IMR-90 (cell line): Measurements from ENCODE around the gene DNAJA4. TPM values are rescaled to one million over a fixed set of nuclear protein-coding genes. Genes with fewer than 3 reads are reported as not detected.

Experiments
- ATAC-seq: fragments of 200-7000 bp; cut with Tn5 transposase; 2 replicates; pipeline ENCODE4 v1.9.1; 2020; ENCODE audit warnings: low read depth, mild to moderate bottlenecking, moderate library complexity
- BruUV-seq: library from RNA; stranded (reverse); fragments of 400-500 nt; replicated peaks from 2 replicates; lab custom pipeline; 2021; lab: Mats Ljungman, UMichigan
- CTCF ChIA-PET: fragments of 300-600 bp; formaldehyde crosslinking; extraction: SDS; loops from one replicate; lab custom pipeline; 2021; ENCODE audit warnings: antibody characterized with exemption; lab: Yijun Ruan, JAX
- POLR2A ChIA-PET: fragments of 300-600 bp; sonication (Branson Sonifier 250); formaldehyde crosslinking; loops from one replicate; lab custom pipeline; 2022; ENCODE audit warnings: antibody characterized with exemption; ENCODE audit not compliant: unreplicated experiment; lab: Charles Lee
- DNase-seq: peaks from one replicate; pipeline ENCODE4 v3.0.0; 2013
- H2AFZ ChIP-seq: replicated peaks from 2 replicates; pipeline ENCODE3; 2013; ENCODE audit warnings: low read length, mild to moderate bottlenecking; ENCODE audit not compliant: poor library complexity
- H2AK5ac ChIP-seq: 2 replicates; pipeline ENCODE4 v1.6.1; 2013; ENCODE audit warnings: low read depth, low read length, inconsistent platforms
- H2AK9ac ChIP-seq: replicated peaks from 2 replicates; pipeline ENCODE3; 2013; ENCODE audit warnings: mild to moderate bottlenecking, low read depth, low read length, moderate library complexity; ENCODE audit not compliant: poor library complexity
- H2BK120ac ChIP-seq: 2 replicates; pipeline ENCODE4 v1.6.1; 2013; ENCODE audit warnings: low read depth, low read length, inconsistent platforms
- H2BK15ac ChIP-seq: 3 replicates; pipeline ENCODE4 v1.6.1; 2013; ENCODE audit warnings: low read depth, low read length, inconsistent platforms
- H2BK20ac ChIP-seq: 2 replicates; pipeline ENCODE4 v1.6.1; 2013; ENCODE audit warnings: low read depth, mild to moderate bottlenecking, inconsistent platforms, low read length, moderate library complexity
- H2BK5ac ChIP-seq: 2 replicates; pipeline ENCODE4 v1.6.1; 2013; ENCODE audit warnings: mild to moderate bottlenecking, low read depth, low read length, inconsistent platforms; ENCODE audit not compliant: poor library complexity, severe bottlenecking
- H3K14ac ChIP-seq: replicated peaks from 2 replicates; pipeline ENCODE4 v1.6.1; 2013; ENCODE audit warnings: low read depth, low read length, inconsistent platforms
- H3K18ac ChIP-seq: 2 replicates; pipeline ENCODE4 v1.6.1; 2013; ENCODE audit warnings: low read depth, low read length, control low read depth
- H3K23ac ChIP-seq: 2 replicates; pipeline ENCODE4 v1.6.1; 2013; ENCODE audit warnings: low read depth, low read length, inconsistent platforms
- H3K27ac ChIP-seq: 2 replicates; pipeline ENCODE4 v1.5.1; 2013; ENCODE audit warnings: mild to moderate bottlenecking, control low read depth, low read length; ENCODE audit not compliant: insufficient read depth
- H3K27me3 ChIP-seq: 2 replicates; pipeline ENCODE4 v1.6.1; 2013; ENCODE audit warnings: low read length; ENCODE audit not compliant: control insufficient read depth, insufficient read depth
- H3K36me3 ChIP-seq: 2 replicates; pipeline ENCODE4 v1.6.1; 2013; ENCODE audit warnings: low read length, mixed read lengths; ENCODE audit not compliant: control insufficient read depth, insufficient read depth
- H3K4ac ChIP-seq: 2 replicates; pipeline ENCODE4 v1.6.1; 2013; ENCODE audit warnings: low read depth, low read length, inconsistent platforms
- H3K4me1 ChIP-seq: 2 replicates; pipeline ENCODE4 v1.6.1; 2013; ENCODE audit warnings: low read length, mixed read lengths; ENCODE audit not compliant: control insufficient read depth, insufficient read depth
- H3K4me2 ChIP-seq: 2 replicates; pipeline ENCODE4 v1.6.1; 2013; ENCODE audit warnings: low read depth, mild to moderate bottlenecking, control low read depth, low read length, moderate library complexity
- H3K4me3 ChIP-seq: 2 replicates; pipeline ENCODE4 v1.5.1; 2013; ENCODE audit warnings: low read depth, mild to moderate bottlenecking, control low read depth, low read length, moderate library complexity; ENCODE audit not compliant: insufficient read depth
- H3K56ac ChIP-seq: 2 replicates; pipeline ENCODE4 v1.6.1; 2013; ENCODE audit warnings: low read length, inconsistent platforms; ENCODE audit not compliant: insufficient read depth; ENCODE audit errors: extremely low read depth
- H3K79me1 ChIP-seq, 2 experiments: 2 replicates each; pipeline ENCODE4 v1.6.1; 2013; ENCODE audit warnings: low read length in 2 of 2, inconsistent platforms in 1 of 2, low read depth in 1 of 2
- H3K9ac ChIP-seq: 2 replicates; pipeline ENCODE4 v1.6.1; 2013; ENCODE audit warnings: low read depth, low read length, control low read depth
- H3K9me1 ChIP-seq: 2 replicates; pipeline ENCODE4 v1.6.1; 2013; ENCODE audit warnings: low read length, inconsistent platforms; ENCODE audit not compliant: insufficient read depth
- H3K9me3 ChIP-seq: 2 replicates; pipeline ENCODE4 v1.6.1; 2013; ENCODE audit warnings: low read length; ENCODE audit not compliant: control insufficient read depth, insufficient read depth
- H4K20me1 ChIP-seq: 2 replicates; pipeline ENCODE4 v1.6.1; 2013; ENCODE audit warnings: low read length, inconsistent platforms; ENCODE audit not compliant: insufficient read depth
- H4K5ac ChIP-seq: 2 replicates; pipeline ENCODE4 v1.6.1; 2013; ENCODE audit warnings: mild to moderate bottlenecking, low read depth, low read length, control low read depth
- H4K8ac ChIP-seq, 2 experiments: 2 replicates each; pipeline ENCODE4 v1.6.1; 2013; ENCODE audit warnings: low read depth in 2 of 2, low read length in 2 of 2, control low read depth in 1 of 2, inconsistent platforms in 1 of 2
- H4K91ac ChIP-seq: 2 replicates; pipeline ENCODE4 v1.6.1; 2013; ENCODE audit warnings: low read depth, low read length, inconsistent platforms; ENCODE audit not compliant: insufficient read depth
- BHLHE40 ChIP-seq: fragments of 150-350 bp; IDR thresholded peaks from 2 replicates; pipeline ENCODE4 v1.6.1; 2016; ENCODE audit warnings: mild to moderate bottlenecking, low read depth, low read length
- CEBPB ChIP-seq: IDR thresholded peaks from 2 replicates; pipeline ENCODE4 v1.6.1; 2012; ENCODE audit warnings: low read depth, low read length, improper control_type of control experiment
- CHD1 ChIP-seq: IDR thresholded peaks from 2 replicates; pipeline ENCODE4 v1.6.1; 2012; ENCODE audit warnings: low read depth, low read length, improper control_type of control experiment
- CTCF ChIP-seq: conservative IDR thresholded peaks from 2 replicates; pipeline ENCODE4 v1.5.1; 2012; ENCODE audit warnings: mild to moderate bottlenecking, low read depth, low read length, improper control_type of control experiment
- ELK1 ChIP-seq: fragments of 150-350 bp; IDR thresholded peaks from 2 replicates; pipeline ENCODE4 v1.6.1; 2016; ENCODE audit warnings: low read depth, mild to moderate bottlenecking, low read length, moderate library complexity, borderline replicate concordance
- FOS ChIP-seq: fragments of 150-350 bp; IDR thresholded peaks from 2 replicates; pipeline ENCODE4 v1.6.1; 2016; ENCODE audit warnings: low read depth, low read length
- MAFK ChIP-seq: IDR thresholded peaks from 2 replicates; pipeline ENCODE4 v1.6.1; 2012; ENCODE audit warnings: low read depth, low read length, improper control_type of control experiment
- MAZ ChIP-seq: IDR thresholded peaks from 2 replicates; pipeline ENCODE4 v1.6.1; 2012; ENCODE audit warnings: low read depth, mild to moderate bottlenecking, low read length, improper control_type of control experiment, moderate library complexity, borderline replicate concordance
- MXI1 ChIP-seq: IDR thresholded peaks from 2 replicates; pipeline ENCODE4 v1.6.1; 2012; ENCODE audit warnings: low read depth, mild to moderate bottlenecking, low read length, moderate library complexity, borderline replicate concordance
- NFE2L2 ChIP-seq: fragments of 150-350 bp; IDR thresholded peaks from 2 replicates; pipeline ENCODE4 v1.6.1; 2016; ENCODE audit warnings: low read depth, mild to moderate bottlenecking, low read length
- POLR2A ChIP-seq: IDR thresholded peaks from 2 replicates; pipeline ENCODE4 v1.6.1; 2012; ENCODE audit warnings: mild to moderate bottlenecking, low read depth, low read length
- RAD21 ChIP-seq: IDR thresholded peaks from 2 replicates; pipeline ENCODE4 v1.6.1; 2012; ENCODE audit warnings: low read length, improper control_type of control experiment
- RCOR1 ChIP-seq: IDR thresholded peaks from 2 replicates; pipeline ENCODE4 v1.6.1; 2012; ENCODE audit warnings: mild to moderate bottlenecking, low read length, improper control_type of control experiment; ENCODE audit not compliant: insufficient replicate concordance
- RFX5 ChIP-seq: IDR thresholded peaks from 2 replicates; pipeline ENCODE4 v1.8.0; 2012; ENCODE audit warnings: low read depth, mild to moderate bottlenecking, low read length, moderate library complexity
- SMC3 ChIP-seq: fragments of 150-350 bp; IDR thresholded peaks from 2 replicates; pipeline ENCODE4 v1.6.1; 2016; ENCODE audit warnings: low read depth, mild to moderate bottlenecking, antibody characterized with exemption, low read length, moderate library complexity
- WGBS, 2 experiments: methylation state at CpG; one replicate each; pipeline versions ENCODE4 v1.1.5 to v1.1.7; 2013; ENCODE audit warnings: missing lambda C conversion rate in 2 of 2; ENCODE audit not compliant: insufficient read length in 1 of 2; ENCODE audit errors: extremely low coverage in 2 of 2; 5-methylcytosine and 5-hydroxymethylcytosine counted together
- dilution Hi-C: fragments of 300-500 bp; cut with HindIII; formaldehyde crosslinking; loops from one replicate; pipeline ENCODE4 v1.14.3; 2018; ENCODE audit warnings: low sequenced_read_pairs; ENCODE audit not compliant: unreplicated experiment
- in situ Hi-C: fragments of 300-500 bp; cut with MboI; formaldehyde crosslinking; loops from 3 replicates; pipeline ENCODE4 v1.14.3; 2019; ENCODE audit warnings: low sequenced_read_pairs, inconsistent platforms, mixed read lengths
- intact Hi-C: fragments of 100-400 bp; cut with micrococcal nuclease; formaldehyde crosslinking; loops from 2 replicates; pipeline ENCODE4 v1.10.0; 2022
- polyA plus RNA-seq, 3 experiments: library from polyadenylated mRNA; depleted of rRNA; stranded (reverse); fragments of >200 nt; gene quantifications; 2 replicates each; pipeline ENCODE4 v1.2.3, GENCODE V29; 2012; ENCODE audit warnings: low replicate concordance in 1 of 3
- total RNA-seq: library from RNA; depleted of rRNA; stranded (reverse); fragments of >200 nt; gene quantifications from 2 replicates; pipeline ENCODE4 v1.2.3, GENCODE V29; 2012
- TF ChIP-seq, protein P1 (sequence below): fragments of 150-350 bp; IDR thresholded peaks from 2 replicates; pipeline ENCODE4 v1.6.1; 2017; ENCODE audit warnings: mild to moderate bottlenecking, antibody characterized with exemption, low read length, low read depth

DNAJA4 gene
- total and polyA plus RNA-seq, 2 of the 4 experiments (the other 2 are of a cell fraction), result 0.18 to 0.32 TPM

DNA sequence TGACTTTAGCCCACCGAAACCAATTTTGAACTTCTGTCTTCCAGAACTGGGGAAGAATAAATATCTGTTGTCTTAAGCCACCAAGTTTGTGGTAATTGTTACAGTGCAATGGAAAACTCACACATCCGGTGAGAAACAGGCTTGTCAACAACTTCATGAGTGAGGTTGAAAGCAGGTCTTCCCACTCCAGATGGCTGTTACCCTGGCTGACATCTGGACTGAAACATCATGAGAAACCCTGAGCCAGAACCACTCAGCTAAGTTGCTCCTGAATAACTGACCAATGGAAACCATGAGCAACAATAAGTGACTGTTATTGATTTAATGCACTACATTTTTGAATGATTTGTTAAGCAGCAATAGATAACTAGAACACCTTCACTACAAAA lies 40.3 kb upstream of the DNAJA4 start:
- CTCF ChIA-PET, result interaction anchor here (0.6 kb wide), 1 partner anchor 558 kb away, joined by 4 read pairs; no protein-coding TSS in a partner anchor

More for the DNA sequence above, 40.3 kb upstream of the DNAJA4 start:
- Histone ChIP-seq H3K23ac (no peak overlapping the region), H2BK5ac (no peak overlapping the region), H3K4me2 (no peak overlapping the region), H3K18ac (no peak overlapping the region), H2BK15ac (no peak overlapping the region), H4K8ac (no peak overlapping the region), H3K4me1 (no peaks in the 10 kb centered on the region), H3K56ac (no peak overlapping the region), H3K79me1 (no peaks in the 10 kb centered on the region), H3K4ac (no peak overlapping the region), H4K5ac (no peak overlapping the region), H3K36me3 (no peaks in the 10 kb centered on the region), H3K27me3 (peaks cover 28% of the 10 kb centered on the region), H3K9me1 (no peaks in the 10 kb centered on the region), H3K27ac (no peak overlapping the region), H3K9ac (no peak overlapping the region), H2BK120ac (no peak overlapping the region), H2AK5ac (no peak overlapping the region), H2AFZ (peak overlapping the region; percentile 28), H4K91ac (no peak overlapping the region), H3K4me3 (no peak overlapping the region), H2BK20ac (no peak overlapping the region), H3K9me3 (peaks cover 3% of the 10 kb centered on the region; the same call in 1 of the 2 replicates), H4K20me1 (no peaks in the 10 kb centered on the region), H3K14ac (no peak overlapping the region), H2AK9ac (no peak overlapping the region)
- ATAC-seq (no peak), DNase-seq (no peak)
- no TSS peak for BruUV-seq
- intact Hi-C loops (no loop called here), dilution Hi-C loops (no loop called here), in situ Hi-C loops (no loop called here)
- TF ChIP-seq RFX5, result no peak
- TF ChIP-seq CTCF, result no peak
- no peak for TF ChIP-seq MXI1
- TF ChIP-seq RCOR1, result no peak
- no peak for TF ChIP-seq CEBPB
- no peak for TF ChIP-seq BHLHE40
- TF ChIP-seq CHD1, result no peak
- no peak for TF ChIP-seq RAD21
- TF ChIP-seq MAFK, result no peak
- no peak for TF ChIP-seq NFE2L2
- no peak for TF ChIP-seq SMC3
- TF ChIP-seq POLR2A, result no peak
- no peak for TF ChIP-seq ELK1
- TF ChIP-seq MAZ, result no peak
- TF ChIP-seq, protein P1, sequence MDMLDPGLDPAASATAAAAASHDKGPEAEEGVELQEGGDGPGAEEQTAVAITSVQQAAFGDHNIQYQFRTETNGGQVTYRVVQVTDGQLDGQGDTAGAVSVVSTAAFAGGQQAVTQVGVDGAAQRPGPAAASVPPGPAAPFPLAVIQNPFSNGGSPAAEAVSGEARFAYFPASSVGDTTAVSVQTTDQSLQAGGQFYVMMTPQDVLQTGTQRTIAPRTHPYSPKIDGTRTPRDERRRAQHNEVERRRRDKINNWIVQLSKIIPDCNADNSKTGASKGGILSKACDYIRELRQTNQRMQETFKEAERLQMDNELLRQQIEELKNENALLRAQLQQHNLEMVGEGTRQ, result no peak
- TF ChIP-seq FOS, result no peak
- WGBS, 2 experiments, result 100% methylated on average over 1 of the region's 2 CpGs; no CpG with 5 or more reads in 1 of the 2 experiments
- POLR2A ChIA-PET, result no interaction called here
